GM19468 (cell line): Measurements from ENCODE around the gene ABLIM2.

ENCODE experiments used
- ATAC-seq: cut with Tn5 transposase; IDR thresholded peaks from one replicate; pipeline ENCODE4 v1.9.1; 2021; ENCODE audit warnings: mild to moderate bottlenecking, moderate library complexity, moderate number of reproducible peaks; ENCODE audit not compliant: unreplicated experiment; ENCODE audit errors: extremely low read depth

The ABLIM2 gene

GRCh38 chr4:8158710-8159536 is at the start of gene ABLIM2:
ABLIM2 (minus strand) TSS chr4:8158813; CDS start chr4:8158689, 124 bp downstream.
- ATAC-seq = peak; percentile 95

DNA sequence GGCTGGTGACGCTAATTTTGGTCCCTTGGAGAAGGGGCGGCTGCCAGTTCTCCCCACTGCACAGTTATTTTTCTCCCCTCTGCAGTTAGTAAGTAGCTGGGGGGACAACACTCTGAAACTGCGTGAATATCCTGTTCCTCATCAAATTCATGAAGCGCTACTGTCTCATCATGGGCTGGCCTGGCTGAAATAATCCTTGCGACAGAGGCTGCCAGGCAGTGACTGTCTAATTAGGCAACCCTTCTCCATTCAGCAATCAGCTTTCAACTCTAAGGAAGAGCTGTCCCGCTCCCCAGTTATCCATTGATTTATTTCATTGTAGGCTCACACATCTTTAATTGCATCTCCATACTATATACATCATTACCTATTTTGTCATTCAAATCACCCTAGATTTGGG is 48.7 kb upstream of the ABLIM2 start:
- ATAC-seq = no peak

DNA sequence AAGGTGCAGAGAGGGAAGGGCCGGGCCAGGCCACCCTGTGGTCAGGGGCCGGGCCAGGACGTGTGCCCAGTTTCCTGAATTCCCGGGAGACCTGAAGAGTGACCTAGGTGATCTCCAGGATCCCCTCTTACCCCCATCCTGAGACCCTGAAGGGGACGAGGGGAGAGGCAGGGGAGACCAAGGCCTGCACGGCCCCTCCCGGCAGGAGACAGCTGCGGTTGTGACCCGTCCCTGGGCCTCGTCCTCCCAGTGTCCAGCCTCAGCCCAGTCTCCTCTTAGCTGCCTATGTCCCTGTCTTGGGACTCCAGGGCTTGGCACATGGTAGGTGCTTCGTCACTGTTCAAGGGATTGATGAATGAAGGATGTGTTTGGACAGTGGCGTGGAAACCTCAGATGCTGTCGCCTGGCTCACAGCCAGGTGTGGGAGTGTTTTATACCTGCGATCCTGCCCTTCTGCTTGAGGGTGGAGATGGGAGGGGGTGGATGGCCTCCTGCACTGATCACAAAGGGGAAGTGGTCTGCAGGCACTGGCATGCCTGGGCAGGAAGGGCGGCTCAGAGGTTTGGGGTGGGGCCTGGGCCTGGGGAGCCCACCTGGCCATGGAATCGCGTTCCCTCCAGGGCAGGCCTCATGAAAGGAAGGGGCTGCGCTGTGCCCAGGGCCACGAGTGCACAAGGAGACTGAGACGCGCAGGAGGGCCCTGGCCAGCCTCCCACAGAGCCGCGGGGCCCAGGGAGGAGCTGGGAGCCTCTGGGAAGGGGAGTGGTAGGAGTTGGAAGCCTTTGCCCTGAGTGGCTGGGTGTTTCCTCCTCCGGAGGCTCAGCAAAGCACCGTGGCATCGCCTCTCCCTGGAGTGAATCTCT is 47.4 kb upstream of the ABLIM2 start:
- ATAC-seq = no peak

- no peak for ATAC-seq
These were observed 46.7 kb upstream of the ABLIM2 start for GRCh38 chr4:8205241-8205707.

DNA sequence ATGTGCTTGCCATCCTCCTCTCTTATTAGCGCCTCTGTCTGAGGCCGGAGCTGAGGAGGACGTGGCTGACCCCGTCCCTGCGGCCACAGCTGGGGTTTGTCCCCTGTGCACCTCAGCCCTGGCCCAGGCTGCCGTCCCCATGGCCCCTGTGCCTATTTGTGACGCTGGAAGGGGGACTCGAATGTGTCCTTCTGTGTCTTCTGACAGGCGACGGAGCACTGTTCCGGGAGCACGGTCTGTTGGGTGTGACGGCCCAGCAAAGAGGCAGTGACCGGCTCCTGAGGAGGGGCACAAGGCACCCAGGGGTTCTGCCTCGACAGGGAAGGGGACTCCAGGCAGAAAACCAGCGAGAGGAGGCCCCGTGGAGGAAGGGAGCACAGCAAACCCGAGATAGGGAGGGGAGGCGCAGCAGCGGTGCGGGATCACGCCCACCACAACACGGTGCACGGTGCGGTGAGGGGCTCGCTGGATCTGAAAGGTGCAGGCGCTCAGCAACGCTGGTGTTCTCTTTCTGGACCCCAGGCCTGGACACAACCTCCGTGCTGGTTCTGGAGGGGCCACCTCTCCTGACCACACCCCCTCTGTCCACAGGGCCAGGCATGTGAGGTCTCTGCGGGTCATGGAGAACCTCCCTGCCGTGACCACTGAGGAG is 46.1 kb upstream of the ABLIM2 start:
- no peak for ATAC-seq

DNA sequence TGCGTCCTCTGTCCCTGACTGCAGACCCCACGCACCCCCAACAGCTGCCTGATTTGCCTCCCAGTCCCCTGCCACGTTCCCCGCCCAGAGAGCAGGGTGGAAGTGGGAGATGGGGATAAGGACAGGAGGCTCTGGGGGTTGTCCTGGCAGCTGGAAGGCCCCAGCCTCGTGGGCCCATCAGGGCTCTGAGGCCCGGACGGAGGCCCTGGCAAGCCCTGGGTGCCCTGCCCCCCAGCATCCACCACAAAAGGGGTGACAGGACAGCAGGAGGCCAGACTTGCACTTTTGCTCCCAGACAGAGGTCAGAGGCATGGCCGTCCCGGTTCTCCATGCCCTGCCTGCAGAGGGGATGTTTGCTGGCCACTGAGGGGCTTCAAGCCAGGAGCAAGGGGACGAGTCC is 45.2 kb upstream of the ABLIM2 start:
- ATAC-seq = no peak

DNA sequence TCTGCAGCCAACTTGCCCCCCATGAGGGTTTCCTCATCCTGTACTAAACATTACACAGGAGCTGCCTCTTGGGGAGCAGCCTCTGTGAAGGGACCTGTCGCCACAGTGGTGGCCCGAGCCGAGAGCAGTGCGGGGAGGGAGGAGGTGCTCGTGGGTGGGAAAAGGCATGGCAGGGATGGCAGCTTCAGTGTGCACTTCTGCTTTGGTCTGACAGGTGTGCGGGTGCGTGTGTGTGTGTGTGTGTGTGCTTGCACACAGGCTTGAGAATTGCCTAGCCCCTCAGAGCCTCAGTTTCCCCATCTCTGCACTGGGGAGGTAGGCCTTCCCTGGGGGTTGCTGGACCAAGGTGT is 44.4 kb upstream of the ABLIM2 start:
- ATAC-seq = no peak

GRCh38 chr4:8202108-8203051 is 43.8 kb upstream of the ABLIM2 start:
- ATAC-seq = no peak

GRCh38 chr4:8201321-8201781 is 42.7 kb upstream of the ABLIM2 start:
- ATAC-seq = no peak

GRCh38 chr4:8200302-8200975 is 41.8 kb upstream of the ABLIM2 start:
- ATAC-seq = no peak

DNA sequence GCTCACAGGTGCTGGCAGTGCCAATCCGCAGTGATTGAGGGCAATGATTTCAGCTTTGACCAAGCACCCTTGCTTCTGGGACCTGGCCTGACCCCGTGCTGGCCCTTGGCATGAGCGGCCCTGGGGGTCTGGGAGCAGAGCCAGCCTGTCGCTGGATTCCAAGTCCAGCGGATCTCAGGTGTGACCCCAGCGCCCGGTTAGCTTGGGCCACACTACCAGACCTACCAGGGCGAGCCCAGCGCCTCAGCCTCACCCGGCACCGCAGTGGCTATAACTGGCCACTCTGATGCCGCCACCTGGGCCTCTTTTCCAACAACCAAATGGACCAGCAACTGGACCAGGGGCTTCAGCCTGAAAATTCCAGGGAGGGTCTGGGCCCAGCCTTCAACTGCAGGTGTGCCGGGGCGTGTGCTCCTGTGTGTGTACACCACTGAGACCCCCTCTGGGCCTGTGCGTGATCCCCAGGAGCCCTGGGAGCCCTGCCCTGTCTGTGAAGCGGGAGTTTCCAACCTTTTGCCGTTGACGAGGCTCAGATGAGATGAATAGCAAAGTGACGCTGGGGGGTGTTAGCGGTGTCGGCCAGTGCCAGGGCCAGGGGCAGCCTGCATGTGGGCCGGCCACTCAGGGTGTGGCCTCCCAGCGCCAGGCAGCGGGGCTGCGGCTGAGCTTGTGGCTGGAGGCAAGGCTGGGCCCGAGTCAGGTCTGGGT is 41.1 kb upstream of the ABLIM2 start:
- ATAC-seq = no peak

DNA sequence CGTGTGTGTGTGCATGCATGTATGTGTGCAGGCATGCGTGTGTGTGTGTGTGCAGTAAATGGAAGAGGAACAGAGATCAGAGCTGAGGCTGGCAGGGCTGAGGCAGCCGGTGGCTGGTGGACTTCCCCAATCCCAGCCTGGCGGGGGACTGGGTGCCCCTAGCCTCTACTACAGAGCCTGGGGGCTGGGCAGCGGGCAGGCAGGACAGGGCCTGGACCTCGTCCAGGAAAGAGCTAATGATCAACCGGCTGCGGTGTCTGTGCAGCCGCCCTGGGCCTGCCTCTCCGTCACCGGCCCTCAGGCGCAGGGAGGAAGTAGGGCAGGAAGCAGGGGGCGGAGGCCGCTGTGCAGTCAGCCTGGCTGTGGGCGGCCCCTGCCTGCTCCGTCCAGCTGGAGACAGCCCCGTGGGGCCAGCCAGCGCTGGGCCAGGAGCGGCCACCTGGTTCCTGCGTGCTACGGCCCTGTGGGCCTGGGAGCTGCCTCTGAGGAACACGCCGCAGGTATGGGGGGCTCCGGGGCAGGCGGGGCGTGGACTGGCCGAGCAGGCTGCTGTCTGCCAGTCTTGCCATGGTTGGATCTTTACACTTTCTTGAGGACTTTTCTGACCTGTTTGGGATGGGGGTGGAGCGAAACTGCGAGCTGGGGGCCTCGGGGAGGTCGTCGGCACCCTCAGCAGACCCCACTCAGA is 40.4 kb upstream of the ABLIM2 start, which contains the start of gene SH3TC1:
Gene SH3TC1, plus strand, starts transcription at position 385 of the 688 bp plus-strand sequence. CDS start 5,905 bp downstream, outside the sequence.
- ATAC-seq = peak; percentile 76

GRCh38 chr4:8198206-8198905 is 39.7 kb upstream of the ABLIM2 start:
- ATAC-seq = no peak

DNA sequence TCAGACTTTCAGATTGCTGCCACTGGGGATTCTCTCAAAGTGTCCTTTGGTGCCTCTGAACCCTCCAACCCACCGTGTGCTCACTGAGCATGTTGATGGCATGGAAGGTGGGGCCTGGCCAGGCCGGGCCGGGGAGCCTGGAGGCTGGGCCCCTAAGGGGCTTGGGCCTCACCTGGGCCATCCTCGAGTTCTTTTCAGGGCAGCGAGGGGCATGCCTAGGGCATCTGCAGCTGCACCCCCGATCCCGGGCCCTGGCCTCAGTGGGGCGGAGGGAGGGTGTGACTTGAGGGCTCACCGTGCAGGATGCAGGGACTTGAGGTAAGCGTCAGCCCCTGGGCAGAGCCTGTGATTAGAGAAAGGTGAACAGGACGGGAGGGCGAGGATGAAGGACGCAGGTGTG is 38.9 kb upstream of the ABLIM2 start:
- no peak for ATAC-seq

DNA sequence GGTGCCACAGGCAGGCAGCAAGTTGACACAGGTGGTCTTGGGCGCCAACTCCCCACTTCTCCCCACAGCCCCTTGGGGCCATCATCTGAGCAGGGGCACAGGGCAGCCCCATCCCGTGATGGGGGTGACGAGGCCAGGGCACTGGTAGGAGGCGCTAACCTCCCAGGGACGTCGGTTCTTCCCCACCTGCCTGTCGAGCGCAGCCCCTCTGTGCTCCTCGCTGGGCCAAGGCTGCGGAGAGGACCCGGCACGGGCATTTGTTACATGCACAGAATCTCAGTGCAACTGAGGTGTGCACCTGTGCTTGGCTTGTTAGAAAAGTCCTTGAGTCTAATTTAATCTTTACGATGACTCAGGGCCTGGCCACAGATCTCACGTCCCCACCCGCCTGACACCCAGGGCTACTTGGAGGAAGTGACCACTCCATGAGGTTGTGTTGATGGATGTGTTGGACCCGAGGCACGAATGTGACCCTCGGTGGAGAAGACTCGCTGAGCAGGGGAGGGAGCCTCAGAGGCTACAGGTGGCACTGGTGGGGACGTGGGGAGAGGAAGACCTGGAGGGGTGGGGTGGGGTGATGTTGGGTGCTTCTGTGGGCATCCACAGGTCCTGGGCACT is 37.3 kb upstream of the ABLIM2 start:
- no peak for ATAC-seq

- no peak for ATAC-seq
These were observed 36.8 kb upstream of the ABLIM2 start for GRCh38 chr4:8195431-8195830.
